Measurements from ENCODE around the gene PACRG.

Gene PACRG

GRCh38 chr6:163306000-163306399, 578.2 kb downstream of the PACRG start:
- H3K4me3 ChIP-seq (ENCODE audit: low read depth, low read length): no peak overlapping the region
- DNase-seq (ENCODE audit: low read depth): no peak
- TF ChIP-seq MYC (IDR thresholded peaks at IDR 0.05; ENCODE audit: low read depth, low read length) (no peak), POLR2A (IDR thresholded peaks at IDR 0.05; ENCODE audit: extremely low read depth, insufficient read length) (no peak)
- TF ChIP-seq, protein P1, sequence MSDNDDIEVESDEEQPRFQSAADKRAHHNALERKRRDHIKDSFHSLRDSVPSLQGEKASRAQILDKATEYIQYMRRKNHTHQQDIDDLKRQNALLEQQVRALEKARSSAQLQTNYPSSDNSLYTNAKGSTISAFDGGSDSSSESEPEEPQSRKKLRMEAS (IDR thresholded peaks at IDR 0.05; ENCODE audit: low read depth, low read length): no peak
- TF ChIP-seq, protein P2, sequence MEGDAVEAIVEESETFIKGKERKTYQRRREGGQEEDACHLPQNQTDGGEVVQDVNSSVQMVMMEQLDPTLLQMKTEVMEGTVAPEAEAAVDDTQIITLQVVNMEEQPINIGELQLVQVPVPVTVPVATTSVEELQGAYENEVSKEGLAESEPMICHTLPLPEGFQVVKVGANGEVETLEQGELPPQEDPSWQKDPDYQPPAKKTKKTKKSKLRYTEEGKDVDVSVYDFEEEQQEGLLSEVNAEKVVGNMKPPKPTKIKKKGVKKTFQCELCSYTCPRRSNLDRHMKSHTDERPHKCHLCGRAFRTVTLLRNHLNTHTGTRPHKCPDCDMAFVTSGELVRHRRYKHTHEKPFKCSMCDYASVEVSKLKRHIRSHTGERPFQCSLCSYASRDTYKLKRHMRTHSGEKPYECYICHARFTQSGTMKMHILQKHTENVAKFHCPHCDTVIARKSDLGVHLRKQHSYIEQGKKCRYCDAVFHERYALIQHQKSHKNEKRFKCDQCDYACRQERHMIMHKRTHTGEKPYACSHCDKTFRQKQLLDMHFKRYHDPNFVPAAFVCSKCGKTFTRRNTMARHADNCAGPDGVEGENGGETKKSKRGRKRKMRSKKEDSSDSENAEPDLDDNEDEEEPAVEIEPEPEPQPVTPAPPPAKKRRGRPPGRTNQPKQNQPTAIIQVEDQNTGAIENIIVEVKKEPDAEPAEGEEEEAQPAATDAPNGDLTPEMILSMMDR (IDR thresholded peaks at IDR 0.05; ENCODE audit: low read depth, low read length): no peak

- DNase-seq (ENCODE audit: low read depth): no peak
- no peak for TF ChIP-seq POLR2A (IDR thresholded peaks at IDR 0.05; ENCODE audit: extremely low read depth, insufficient read length)
- no peak overlapping the region for H3K4me3 ChIP-seq (ENCODE audit: low read depth, low read length)
Measured at GRCh38 chr6:163308629-163309440, 581.1 kb downstream of the PACRG start.

DNA sequence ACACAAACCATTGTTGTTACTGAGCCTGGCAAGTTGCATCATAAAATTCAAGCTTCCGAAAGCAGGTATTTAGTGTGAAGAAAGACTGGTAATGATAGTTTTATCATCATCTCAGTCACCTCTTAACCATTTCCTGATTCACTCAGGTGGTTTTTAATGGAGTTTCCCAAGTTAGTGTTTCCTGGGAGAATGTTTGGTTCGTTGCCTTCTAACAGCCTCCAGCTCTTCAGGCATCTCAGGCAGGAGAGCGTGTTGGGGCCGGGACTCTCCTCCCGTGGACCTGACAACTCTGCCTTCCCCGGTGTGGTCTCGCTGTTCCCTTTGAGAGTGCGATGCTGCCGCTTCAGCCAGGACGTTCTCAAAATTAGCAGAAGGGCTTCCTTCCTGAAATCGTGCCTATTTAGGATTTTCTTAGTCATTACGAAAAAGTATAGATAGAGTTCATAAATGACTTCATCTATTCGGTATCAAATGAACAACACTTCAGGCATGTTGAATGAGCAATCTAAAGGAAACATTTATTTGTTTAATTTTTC, 581.8 kb downstream of the PACRG start:
- no peak overlapping the region for H3K4me3 ChIP-seq (ENCODE audit: low read depth, low read length)
- TF ChIP-seq, protein P2 (IDR thresholded peaks at IDR 0.05; ENCODE audit: low read depth, low read length): no peak
- TF ChIP-seq MYC (IDR thresholded peaks at IDR 0.05; ENCODE audit: low read depth, low read length) (no peak), POLR2A (IDR thresholded peaks at IDR 0.05; ENCODE audit: extremely low read depth, insufficient read length) (no peak)
- TF ChIP-seq, protein P1 (IDR thresholded peaks at IDR 0.05; ENCODE audit: low read depth, low read length): no peak
- DNase-seq (ENCODE audit: low read depth): no peak

- no peak overlapping the region for H3K4me3 ChIP-seq (ENCODE audit: low read depth, low read length)
- no peak for DNase-seq (ENCODE audit: low read depth)
- TF ChIP-seq, protein P2 (IDR thresholded peaks at IDR 0.05; ENCODE audit: low read depth, low read length): no peak
- TF ChIP-seq, protein P1 (IDR thresholded peaks at IDR 0.05; ENCODE audit: low read depth, low read length): no peak
- TF ChIP-seq MYC (IDR thresholded peaks at IDR 0.05; ENCODE audit: low read depth, low read length): no peak
Measured at GRCh38 chr6:163310096-163310972, 582.6 kb downstream of the PACRG start.

- no peak for TF ChIP-seq POLR2A (IDR thresholded peaks at IDR 0.05; ENCODE audit: extremely low read depth, insufficient read length)
- no peak for TF ChIP-seq MYC (IDR thresholded peaks at IDR 0.05; ENCODE audit: low read depth, low read length)
- no peak overlapping the region for H3K4me3 ChIP-seq (ENCODE audit: low read depth, low read length)
- no peak for DNase-seq (ENCODE audit: low read depth)
Measured at GRCh38 chr6:163310973-163311383, 583.2 kb downstream of the PACRG start.

DNA sequence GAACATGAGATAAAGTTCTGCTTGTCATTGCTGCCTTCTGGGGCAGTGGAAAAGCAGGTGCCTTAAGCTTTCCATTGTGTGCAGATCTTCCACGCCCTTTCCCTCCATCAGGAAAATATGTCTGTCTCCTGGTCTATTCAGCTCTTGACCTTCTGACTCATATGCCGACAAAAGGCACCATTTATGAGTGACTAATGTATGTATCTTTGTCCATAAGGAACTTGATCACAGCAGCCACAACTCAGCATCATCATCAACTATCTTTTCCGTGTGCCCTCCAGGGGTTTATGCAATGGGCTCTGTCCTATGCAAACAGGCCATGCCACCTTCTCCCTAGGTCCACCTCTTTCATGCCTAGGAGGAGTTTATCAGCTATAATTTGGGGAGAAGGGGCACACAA, 584.1 kb downstream of the PACRG start:
- DNase-seq (ENCODE audit: low read depth): no peak
- no peak for TF ChIP-seq MYC (IDR thresholded peaks at IDR 0.05; ENCODE audit: low read depth, low read length)
- TF ChIP-seq, protein P2 (IDR thresholded peaks at IDR 0.05; ENCODE audit: low read depth, low read length): no peak
- TF ChIP-seq POLR2A (IDR thresholded peaks at IDR 0.05; ENCODE audit: extremely low read depth, insufficient read length): no peak
- TF ChIP-seq, protein P1 (IDR thresholded peaks at IDR 0.05; ENCODE audit: low read depth, low read length): no peak
- H3K4me3 ChIP-seq (ENCODE audit: low read depth, low read length): no peak overlapping the region

All from NB4 (cell line).